Smooth muscle cell of trachea (primary cell): ENCODE results near the gene HS3ST5. TPM values are rescaled to one million over a fixed set of nuclear protein-coding genes. Genes with fewer than 3 reads are reported as not detected.

Experiments
- total RNA-seq: library from RNA; depleted of rRNA; stranded (reverse); fragments of >200 nt; gene quantifications from 2 replicates; pipeline ENCODE4 v1.2.1, GENCODE V29; 2014

The HS3ST5 gene, protein sequence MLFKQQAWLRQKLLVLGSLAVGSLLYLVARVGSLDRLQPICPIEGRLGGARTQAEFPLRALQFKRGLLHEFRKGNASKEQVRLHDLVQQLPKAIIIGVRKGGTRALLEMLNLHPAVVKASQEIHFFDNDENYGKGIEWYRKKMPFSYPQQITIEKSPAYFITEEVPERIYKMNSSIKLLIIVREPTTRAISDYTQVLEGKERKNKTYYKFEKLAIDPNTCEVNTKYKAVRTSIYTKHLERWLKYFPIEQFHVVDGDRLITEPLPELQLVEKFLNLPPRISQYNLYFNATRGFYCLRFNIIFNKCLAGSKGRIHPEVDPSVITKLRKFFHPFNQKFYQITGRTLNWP
- total RNA-seq = not detected in 2 replicates

DNA sequence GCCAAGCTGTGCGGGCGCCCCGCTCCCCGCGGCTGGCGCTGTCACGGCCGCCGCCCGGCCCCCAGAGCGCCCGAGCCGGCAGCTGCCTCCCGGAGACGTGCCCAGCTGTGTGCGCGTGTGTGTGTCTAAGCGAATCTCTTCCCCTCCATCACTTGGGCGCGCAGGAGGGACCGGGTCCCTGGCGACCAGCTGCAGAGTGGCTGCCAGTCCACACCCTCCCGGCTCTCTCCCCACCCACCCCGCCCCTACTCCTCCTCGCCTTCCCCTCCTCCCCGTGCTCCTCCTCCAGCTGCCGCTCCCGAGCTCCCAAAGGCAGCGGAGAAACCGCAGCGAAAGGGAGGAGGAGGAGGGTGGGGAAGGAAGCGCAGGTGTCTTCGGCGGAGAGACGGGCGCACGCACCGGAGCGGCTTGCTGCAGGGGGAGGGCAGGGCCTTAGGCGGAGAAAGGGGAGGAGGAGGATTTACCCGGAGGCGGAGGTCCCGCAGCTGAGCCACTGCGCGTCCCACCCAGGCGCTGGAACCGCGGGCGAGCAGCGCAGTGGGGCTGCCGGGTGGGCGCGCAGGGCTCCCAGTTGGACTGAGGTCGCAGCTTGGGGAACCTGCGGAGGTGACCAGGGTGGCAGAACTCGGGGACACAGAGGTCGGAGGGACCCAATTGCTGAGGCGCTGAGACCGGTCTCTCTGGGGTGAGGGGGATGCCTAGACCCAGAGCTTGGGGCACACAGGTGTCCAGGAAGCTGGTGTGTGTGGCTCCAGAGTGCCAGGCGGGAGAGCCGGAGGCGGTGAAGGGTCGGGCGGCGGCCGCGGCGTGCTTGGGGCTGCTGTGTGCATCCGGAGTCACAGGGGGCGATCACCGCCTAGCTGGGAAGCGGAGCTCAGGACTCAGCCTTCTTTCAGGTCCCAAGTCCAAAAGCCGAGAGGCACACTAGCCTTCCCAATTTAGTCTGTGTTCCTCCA is at the start of gene HS3ST5:
Gene HS3ST5, minus strand, starts transcription at position 198 of the 956 bp plus-strand sequence. CDS start 280,178 bp downstream, outside the sequence.

